Forelimb muscle (tissue), 1 donor: ENCODE results near the gene ZNF653. TPM values are rescaled to one million over a fixed set of nuclear protein-coding genes. Genes with fewer than 3 reads are reported as not detected.

Experiments used
- DNase-seq: peaks from one replicate; pipeline ENCODE4 v3.0.0-alpha.2; 2013; ENCODE audit warnings: low read depth
- polyA plus RNA-seq: library from polyadenylated mRNA; unstranded; fragments of 120-200 nt; gene quantifications from one replicate; pipeline ENCODE4 v1.2.1, GENCODE V29; 2013; ENCODE audit not compliant: insufficient read length

ZNF653 gene
- polyA plus RNA-seq, 1 donor = 6.0 TPM

DNA sequence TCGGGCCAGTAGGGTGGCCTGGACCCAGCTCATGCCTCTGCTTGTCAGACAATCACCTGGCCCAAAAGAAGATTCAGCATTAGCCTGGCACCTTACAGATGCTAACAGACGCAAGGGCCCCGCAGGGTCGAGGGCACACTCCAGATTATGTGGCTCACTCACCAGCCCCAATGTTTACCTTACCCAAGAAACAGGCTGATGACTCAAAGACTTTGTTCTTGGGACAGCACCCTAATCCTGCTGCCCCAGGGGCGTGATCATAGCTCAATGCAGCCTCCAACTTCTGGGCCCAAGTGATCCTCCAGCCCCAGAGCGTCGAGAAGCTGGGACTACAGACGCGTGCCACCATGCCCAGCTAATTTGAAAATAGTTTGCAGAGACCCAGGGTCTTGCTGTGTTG, 13.5 kb upstream of the ZNF653 start:
- DNase-seq = no peak

DNA sequence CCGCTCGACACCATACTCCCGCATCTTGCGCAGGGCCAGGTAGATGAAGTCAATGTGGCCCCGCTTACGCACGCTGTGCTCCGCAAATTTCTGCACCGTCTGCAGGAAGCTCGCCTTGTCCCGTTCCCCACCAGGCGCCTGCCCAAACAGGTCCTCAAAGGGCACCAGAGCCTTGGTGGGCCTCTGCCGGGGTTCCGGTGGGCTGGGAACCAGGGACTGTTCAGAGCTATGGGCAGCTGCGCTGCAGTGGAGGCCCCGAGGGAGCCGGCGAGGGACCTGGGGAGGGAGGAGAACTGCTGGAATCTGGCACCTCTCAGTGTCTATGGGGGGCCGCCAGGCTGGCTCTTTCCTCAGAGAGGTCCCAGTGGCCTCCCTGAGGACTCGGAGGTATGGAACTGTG, 8.3 kb upstream of the ZNF653 start:
- no peak for DNase-seq

GRCh38 chr19:11510444-11510843, 4.8 kb upstream of the ZNF653 start:
- no peak for DNase-seq

DNA sequence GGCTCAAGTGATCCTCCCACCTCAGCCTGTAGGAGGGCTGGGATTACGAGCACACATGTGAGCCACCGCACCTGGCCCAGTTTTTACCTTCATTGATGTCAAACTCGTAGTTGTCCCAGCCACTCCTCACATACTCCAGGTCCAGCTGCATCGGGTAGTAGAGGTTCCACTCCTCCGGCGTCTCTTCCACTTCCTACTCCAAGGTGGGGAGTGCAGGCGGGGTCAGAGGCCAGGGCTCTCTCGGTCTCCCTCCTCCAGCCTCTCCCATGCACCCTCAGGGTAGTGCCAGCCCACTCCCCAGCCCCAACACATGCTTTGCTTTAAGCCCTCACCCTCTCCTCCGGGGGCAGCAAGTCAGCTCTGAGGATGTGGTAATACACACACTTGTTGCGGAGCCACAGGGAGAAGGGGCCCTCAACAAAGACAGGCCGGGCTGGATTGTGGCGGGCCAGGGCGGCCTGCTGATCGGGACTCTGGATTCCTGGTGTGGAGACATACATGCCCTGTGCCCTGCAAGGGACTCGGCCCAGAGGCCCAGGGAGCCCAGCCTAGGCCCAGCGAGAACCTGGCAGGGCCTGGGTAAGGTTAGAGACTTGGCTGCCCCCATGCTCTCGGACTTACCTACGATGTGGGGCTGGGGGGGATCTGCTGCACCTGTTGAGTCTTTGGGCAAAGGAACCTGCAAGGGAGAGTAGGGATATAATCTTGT, 1.9 kb upstream of the ZNF653 start:
- no peak for DNase-seq

GRCh38 chr19:11506967-11507366, 1.3 kb upstream of the ZNF653 start:
- DNase-seq = no peak

- no peak for DNase-seq
These were observed 489 bp upstream of the ZNF653 start for GRCh38 chr19:11506101-11506555.

DNA sequence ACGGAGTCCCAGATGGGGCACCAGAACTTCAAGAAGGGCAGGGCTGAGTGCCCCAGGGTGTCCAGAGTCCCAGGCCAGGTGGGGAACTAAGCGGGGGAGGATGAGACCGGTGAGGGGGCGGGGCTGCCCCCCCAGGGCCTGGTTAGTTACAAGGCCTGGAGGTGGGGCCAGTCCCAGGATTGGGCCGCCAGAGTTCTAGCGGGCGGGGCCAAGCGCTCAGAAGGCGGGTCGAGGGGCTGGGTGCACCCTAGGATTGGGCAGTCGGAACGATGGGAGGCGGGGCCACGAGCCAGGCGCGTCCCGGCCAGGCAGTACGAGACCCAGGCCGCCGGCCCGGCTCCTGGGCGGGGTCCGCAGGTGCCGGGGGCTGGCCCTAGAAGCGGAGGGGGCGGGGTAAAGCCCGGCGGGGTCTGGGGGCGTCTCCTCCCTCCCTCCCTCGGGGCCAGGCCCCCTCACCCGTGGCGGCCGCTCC, 571 bp downstream of the ZNF653 start:
- DNase-seq = peak; percentile 67

GRCh38 chr19:11504502-11505031, 1.1 kb downstream of the ZNF653 start:
- no peak for DNase-seq

DNA sequence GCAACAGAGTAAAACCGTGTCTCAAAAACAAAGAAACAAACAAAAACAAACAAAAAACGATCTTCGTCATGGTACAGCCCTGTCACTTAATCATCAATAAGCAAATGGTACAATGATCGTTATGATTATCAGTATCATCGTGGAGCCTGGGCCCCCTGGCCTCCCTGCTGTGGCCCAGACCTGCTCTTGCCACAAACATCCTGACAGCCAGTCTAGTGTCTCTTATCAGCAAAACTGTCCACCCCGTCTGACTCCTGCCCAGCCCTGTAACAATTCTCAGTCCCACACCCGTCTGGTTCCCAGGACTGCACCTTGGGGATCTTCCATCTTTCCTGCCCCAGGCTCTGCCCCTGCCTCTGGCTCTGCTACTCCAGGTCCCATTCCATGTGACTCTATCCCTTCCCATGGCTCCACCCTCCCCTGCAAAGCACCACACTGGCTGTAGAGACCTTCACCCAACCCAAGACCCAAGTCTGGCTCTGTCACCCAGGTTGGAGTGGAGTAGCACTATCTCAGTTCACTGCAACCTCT, 5.7 kb downstream of the ZNF653 start:
- no peak for DNase-seq

- DNase-seq = no peak
These were observed 6.4 kb downstream of the ZNF653 start for GRCh38 chr19:11499220-11499726.

DNA sequence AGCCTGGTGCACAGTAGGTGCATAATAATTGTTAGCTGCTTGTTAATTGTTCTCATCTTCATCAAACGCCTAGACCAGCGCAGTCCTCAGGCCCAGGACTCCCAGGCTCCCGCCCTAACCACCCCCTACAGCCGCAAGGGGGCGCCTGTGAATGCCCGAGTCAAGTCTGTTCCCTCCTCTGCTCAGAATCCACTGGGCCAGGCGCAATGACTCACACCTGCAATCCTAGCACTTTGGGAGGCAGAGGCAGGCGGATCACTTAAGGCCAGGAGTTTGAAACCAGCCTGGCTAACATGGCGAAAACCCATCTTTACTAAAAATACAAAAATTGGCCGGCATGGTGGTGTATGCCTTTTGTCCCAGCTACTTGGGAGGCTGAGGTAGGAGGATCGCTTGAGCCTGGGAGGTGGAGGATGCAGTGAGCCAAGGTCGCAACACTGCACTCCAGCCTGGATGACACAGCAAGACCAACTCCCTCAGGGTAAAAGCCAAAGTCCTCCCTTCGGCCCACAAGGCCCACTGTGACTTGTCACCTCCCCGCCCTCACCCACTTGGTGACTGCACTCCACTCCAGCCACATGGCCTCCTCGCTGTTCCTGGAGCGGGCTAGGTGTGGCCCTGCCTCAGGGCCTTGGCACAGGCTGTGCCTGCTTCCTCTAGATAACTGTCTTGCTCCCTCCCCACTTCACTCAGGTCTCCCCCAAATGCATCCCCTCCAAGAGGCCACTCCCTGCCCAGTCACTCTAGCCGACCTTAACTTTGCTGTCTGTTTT, 9.1 kb downstream of the ZNF653 start:
- DNase-seq = no peak

DNA sequence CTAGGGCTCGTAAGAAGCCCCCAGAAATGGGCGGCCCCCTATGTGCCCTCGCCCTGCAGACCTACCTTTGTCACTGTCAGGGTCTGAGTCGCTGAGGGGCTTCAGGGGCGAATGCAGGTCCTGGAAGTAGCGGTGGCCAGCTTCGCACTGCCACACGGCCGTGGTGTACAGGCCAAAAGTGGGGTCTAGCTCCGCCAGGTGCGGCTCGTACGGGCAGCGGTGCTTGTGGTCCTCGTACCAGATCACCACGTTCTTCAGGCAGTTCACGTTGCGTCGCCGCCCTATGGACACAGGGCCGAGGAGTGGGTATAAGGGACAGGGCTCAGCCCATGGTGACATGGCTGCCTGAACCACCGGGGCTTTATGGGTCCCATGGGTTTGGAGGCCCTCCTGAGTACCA, 9.8 kb downstream of the ZNF653 start:
- DNase-seq = no peak

- no peak for DNase-seq
These were observed 10.2 kb downstream of the ZNF653 start for GRCh38 chr19:11495481-11495880.

DNA sequence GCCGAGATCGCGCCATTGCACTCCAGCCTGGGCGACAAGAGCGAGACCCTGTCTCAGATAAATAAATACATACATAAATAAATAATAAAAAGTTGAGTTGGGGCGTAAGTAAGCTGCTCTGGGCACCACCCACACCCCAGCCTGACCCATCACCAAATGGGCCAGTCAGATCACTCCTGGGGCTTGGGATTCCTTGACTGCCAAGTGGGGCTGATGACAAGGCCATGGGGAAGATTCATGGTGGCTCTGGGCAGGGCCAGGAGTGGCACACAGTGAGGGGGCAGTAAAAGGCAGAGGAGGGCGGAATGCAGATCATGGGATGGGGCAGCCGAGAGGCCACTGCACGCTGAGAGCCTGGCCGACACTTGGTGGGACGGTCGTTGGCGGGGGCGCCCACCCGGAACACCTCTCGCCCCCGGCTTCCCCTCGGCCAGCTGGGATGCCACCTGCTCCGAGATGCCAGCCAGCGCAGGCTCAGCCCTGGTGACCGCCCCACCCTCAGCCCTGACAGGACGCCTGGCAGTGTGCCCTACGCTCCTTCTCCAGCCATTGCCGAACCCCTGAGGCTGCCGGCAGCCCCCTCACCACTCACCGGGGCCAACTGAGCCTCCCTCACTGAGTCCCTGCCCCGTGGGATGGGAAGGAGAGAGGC, 10.9 kb downstream of the ZNF653 start:
- no peak for DNase-seq

GRCh38 chr19:11489378-11489777, 16.3 kb downstream of the ZNF653 start:
- DNase-seq = no peak

GRCh38 chr19:11486661-11487503, 18.8 kb downstream of the ZNF653 start:
- no peak for DNase-seq

DNA sequence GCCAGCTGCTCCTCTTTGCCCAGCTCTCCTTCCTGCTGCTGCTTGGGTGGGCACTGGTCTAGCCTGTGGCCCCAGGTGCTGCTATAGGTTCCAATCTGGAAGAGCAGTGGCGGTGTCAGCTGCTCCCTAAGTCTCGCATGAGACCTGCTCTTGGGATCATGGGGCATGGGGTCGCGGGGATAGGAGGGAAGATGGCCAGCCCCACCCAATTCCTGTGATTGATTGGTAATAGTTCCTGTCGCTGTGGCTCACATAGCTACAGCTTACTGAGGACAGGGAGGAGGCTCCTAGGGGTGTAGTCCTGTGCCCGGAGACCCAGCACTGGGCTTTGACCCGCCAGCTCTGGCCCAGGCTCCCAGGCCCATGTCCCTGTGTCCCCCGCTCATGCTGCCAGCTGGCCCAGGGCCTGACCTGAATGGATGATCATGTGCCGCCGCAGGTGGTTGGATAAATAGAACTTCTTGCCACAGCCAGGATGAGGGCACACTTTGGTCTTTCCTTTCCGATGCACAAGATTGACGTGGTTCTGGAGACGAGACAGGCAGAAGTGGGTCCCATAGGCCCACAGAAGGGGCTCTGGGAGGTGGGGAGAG, 20.3 kb downstream of the ZNF653 start:
- no peak for DNase-seq

- no peak for DNase-seq
These were observed 22.1 kb downstream of the ZNF653 start for GRCh38 chr19:11483366-11484111.

- no peak for DNase-seq
These were observed 23.1 kb downstream of the ZNF653 start for GRCh38 chr19:11482384-11483050.
